Activated CD8-positive, alpha-beta T cell treated with anti-CD3 and anti-CD28 coated beads, Interleukin-2, amount 10 ng/mL, durations not matched to agents 7 days and 5 days (primary cell): Measurements from ENCODE around the gene VANGL2. TPM values are rescaled to one million over a fixed set of nuclear protein-coding genes. Genes with fewer than 3 reads are reported as not detected.
A peak's percentile ranks its signal among the peaks of the same experiment; 100 is the strongest.

Experiments
- ATAC-seq: fragments of 150-1000 bp; cut with Tn5 transposase; one replicate; pipeline ENCODE4 v1.10.0; 2021; ENCODE audit warnings: moderate library complexity
- CTCF ChIA-PET: fragments of 350-600 bp; sonication (Branson Sonifier 250); formaldehyde crosslinking; loops from one replicate; lab custom pipeline; 2021; ENCODE audit warnings: antibody characterized with exemption; lab: Charles Lee
- POLR2A ChIA-PET: fragments of 350-600 bp; sonication (Branson Sonifier 250); formaldehyde crosslinking; loops from one replicate; lab custom pipeline; 2021; ENCODE audit warnings: antibody characterized with exemption; lab: Charles Lee
- DNase-seq: peaks from one replicate; pipeline ENCODE4 v3.0.0-alpha.2; 2020
- H3K27ac Mint-ChIP-seq: one replicate; pipeline ENCODE4 v1.8.0; 2021; ENCODE audit warnings: mild to moderate bottlenecking, mixed read lengths
- H3K27me3 Mint-ChIP-seq: one replicate; pipeline ENCODE4 v1.8.0; 2021; ENCODE audit warnings: low read depth, mixed read lengths
- H3K36me3 Mint-ChIP-seq: one replicate; pipeline ENCODE4 v1.8.0; 2021; ENCODE audit warnings: low read depth, mixed read lengths
- H3K4me1 Mint-ChIP-seq: one replicate; pipeline ENCODE4 v1.8.0; 2021; ENCODE audit warnings: low read depth, mixed read lengths
- H3K4me3 Mint-ChIP-seq: one replicate; pipeline ENCODE4 v1.8.0; 2021; ENCODE audit warnings: mild to moderate bottlenecking, mixed read lengths
- H3K9me3 Mint-ChIP-seq: one replicate; pipeline ENCODE4 v1.8.0; 2022; ENCODE audit warnings: mixed read lengths; ENCODE audit not compliant: insufficient read depth
- total RNA-seq, 2 experiments: library from RNA; stranded (reverse); gene quantifications; one replicate each; pipeline ENCODE4 v1.2.3, GENCODE V29; 2021

VANGL2 gene
- total RNA-seq = not detected

DNA sequence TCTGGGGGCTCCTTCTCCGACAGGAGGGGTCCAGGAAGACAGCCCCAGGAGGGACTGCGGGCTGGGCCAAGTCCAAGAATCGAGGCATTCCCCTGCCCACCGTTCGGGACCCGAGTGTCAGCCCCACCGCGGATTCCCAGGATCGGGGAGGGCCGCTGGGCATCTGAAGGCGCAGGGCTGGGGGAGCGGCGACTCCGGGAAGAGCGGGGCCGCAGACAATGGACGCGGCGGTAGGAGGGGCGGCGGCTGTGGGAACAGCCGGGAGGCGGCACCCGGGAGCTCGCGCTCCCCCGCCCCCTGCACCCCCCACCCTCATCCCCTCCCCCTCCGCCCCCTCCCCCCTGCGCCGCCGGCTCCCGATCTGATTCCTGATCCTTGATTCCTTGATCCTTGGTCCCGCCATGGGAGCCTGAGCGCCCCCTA is at the start of gene VANGL2:
VANGL2 (plus strand) TSS at position 342 of the 423 bp plus-strand sequence. CDS start 15,274 bp downstream, outside the sequence.
- ATAC-seq (no peak), DNase-seq (peak; percentile 48)
- peaks cover 54% of the 10 kb centered on the region for H3K27me3 Mint-ChIP-seq
- H3K4me3 Mint-ChIP-seq = peak within 1 kb of the TSS; percentile 17
- no peaks in the 10 kb centered on the region for H3K9me3 Mint-ChIP-seq
- no peaks in the 10 kb centered on the region for H3K36me3 Mint-ChIP-seq
- no peak within 1 kb of the TSS for H3K27ac Mint-ChIP-seq
- ChIA-PET CTCF (no interaction called here), POLR2A (no interaction called here)
- H3K4me1 Mint-ChIP-seq = no peaks in the 10 kb centered on the region

DNA sequence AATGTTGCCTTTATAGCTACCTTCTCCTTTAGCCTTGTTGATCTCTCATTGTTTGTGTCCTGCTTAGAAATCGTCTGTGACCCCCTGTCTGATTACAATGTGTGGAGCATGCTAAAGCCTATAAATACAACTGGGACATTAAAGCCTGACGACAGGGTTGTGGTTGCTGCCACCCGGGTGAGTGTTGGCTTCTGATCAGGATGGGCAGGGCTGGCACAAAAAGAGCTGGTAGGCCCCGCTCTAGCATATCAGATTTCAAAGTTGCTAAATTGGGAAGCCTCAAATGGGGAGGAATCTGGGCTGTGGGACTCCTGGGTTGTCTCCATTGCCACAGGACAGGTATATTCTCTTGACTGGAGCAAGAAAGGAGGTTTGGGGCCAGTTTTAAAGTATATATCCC is 48.7 kb upstream of the VANGL2 start:
- CTCF ChIA-PET = interaction anchor here (0.9 to 9.1 kb wide), 6 partner anchors 9 to 60 kb away, joined by 3 to 78 read pairs (median 4); partner anchors contain the start of genes COPA and NCSTN
- POLR2A ChIA-PET = interaction anchor here (0.6 to 0.7 kb wide), 2 partner anchors 21 to 56 kb away, joined by 3 to 6 read pairs; no protein-coding TSS in a partner anchor
- peaks cover 61% of the 10 kb centered on the region for H3K36me3 Mint-ChIP-seq

DNA sequence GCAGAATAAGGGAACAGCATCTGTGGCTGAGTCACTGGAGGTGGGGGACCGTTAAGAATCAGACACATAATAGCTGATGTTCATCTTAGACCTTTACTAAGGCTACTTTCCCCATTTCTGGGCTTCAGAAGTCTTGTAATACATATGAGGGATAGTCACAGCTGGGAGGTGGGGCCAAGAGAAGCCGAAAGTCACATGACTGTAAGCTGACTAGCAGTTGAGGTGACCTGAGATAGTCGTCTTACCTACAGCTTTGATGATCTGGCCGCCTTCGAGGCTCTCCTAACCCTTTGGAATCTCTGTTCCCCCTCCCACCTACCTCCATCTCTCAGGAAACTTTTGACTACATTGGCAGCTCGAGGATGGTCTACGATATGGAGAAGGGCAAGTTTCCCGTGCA is 47.8 kb upstream of the VANGL2 start:
- H3K4me3 Mint-ChIP-seq = no peak overlapping the region
- no peaks in the 10 kb centered on the region for H3K27me3 Mint-ChIP-seq
- no peak for DNase-seq
- ChIA-PET POLR2A (interaction anchor here (0.8 kb wide), 1 partner anchor 9 kb away, joined by 3 read pairs; the partner anchor contains the start of gene NCSTN), CTCF (interaction anchor here (1.3 to 9.1 kb wide), 4 partner anchors 9 to 255 kb away, joined by 3 to 78 read pairs (median 5); partner anchors contain the start of genes COPA and NCSTN)
- no peaks in the 10 kb centered on the region for H3K9me3 Mint-ChIP-seq
- no peak for ATAC-seq
- H3K27ac Mint-ChIP-seq = no peak overlapping the region
- peaks cover 61% of the 10 kb centered on the region for H3K36me3 Mint-ChIP-seq
- peaks cover 1% of the 10 kb centered on the region for H3K4me1 Mint-ChIP-seq

More for the DNA sequence above, 48.7 kb upstream of the VANGL2 start:
- peaks cover 10% of the 10 kb centered on the region for H3K4me1 Mint-ChIP-seq
- no peak for DNase-seq
- H3K4me3 Mint-ChIP-seq = no peak overlapping the region
- no peak for ATAC-seq
- H3K27me3 Mint-ChIP-seq = no peaks in the 10 kb centered on the region
- H3K27ac Mint-ChIP-seq = no peak overlapping the region
- H3K9me3 Mint-ChIP-seq = no peaks in the 10 kb centered on the region

DNA sequence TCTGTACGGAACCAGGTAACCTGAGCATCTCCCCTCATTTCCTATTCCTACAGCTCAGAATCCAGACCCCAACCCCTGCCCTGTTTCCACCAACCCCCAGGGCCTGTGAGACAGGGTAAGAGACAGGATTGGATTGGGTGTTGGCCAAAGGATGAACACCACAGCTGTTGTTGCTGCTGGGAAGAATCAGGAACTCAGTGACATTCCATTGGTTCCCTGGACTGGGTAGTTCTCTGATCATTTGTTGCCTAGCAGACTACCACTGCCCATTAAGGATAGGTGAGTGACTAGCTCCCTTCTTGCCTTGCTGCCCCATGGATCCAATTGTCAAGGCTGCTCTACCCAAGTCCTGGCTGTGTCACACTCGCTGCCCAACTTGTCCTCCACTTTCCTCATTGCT is 47.1 kb upstream of the VANGL2 start:
- no peak for ATAC-seq
- H3K36me3 Mint-ChIP-seq = peaks cover 61% of the 10 kb centered on the region
- H3K4me1 Mint-ChIP-seq = no peaks in the 10 kb centered on the region
- CTCF ChIA-PET = interaction anchor here (1.3 to 9.1 kb wide), 6 partner anchors 10 to 254 kb away, joined by 3 to 78 read pairs (median 5); partner anchors contain the start of genes COPA and NCSTN
- no peaks in the 10 kb centered on the region for H3K27me3 Mint-ChIP-seq
- POLR2A ChIA-PET = interaction anchor here (0.7 to 0.8 kb wide), 2 partner anchors 10 to 11 kb away, joined by 3 read pairs; partner anchors contain the start of gene NCSTN
- DNase-seq = no peak
- no peak overlapping the region for H3K4me3 Mint-ChIP-seq
- H3K27ac Mint-ChIP-seq = no peak overlapping the region
- no peaks in the 10 kb centered on the region for H3K9me3 Mint-ChIP-seq

DNA sequence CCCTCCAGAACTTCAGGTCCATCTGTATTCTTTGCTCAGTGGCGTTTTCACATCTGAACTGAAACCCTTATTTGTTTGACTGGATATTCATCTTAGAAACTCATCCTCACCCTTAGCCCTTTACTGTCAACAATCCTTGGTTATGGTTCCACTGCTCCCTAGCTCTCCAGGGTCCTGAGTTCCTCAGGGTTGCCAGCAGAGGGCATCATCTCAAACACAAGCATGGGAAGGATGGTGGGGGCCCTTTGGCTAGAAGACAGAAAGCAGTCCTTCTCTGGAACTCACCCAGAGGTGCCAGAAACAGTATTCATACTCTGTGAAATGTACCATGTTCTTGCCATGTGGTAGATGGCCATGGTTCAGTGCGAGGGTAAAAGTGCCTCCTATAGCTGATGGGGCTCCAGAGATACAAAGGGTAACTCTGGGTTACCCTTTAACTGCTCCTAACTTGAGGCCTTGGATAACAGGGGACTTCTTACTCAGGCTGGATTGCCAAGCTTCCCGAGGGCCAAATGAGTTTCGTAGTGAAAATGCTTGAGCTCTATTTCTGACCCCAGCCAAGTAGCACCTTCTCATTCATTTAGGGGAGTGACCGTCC is 45.9 kb upstream of the VANGL2 start:
- ATAC-seq = peak; percentile 61
- ChIA-PET CTCF (interaction anchor here (0.7 to 9.1 kb wide), 18 partner anchors 9 to 255 kb away, joined by 3 to 78 read pairs (median 4); partner anchors contain the start of genes COPA, NCSTN and SLAMF6), POLR2A (interaction anchor here (1.6 kb wide), 1 partner anchor 22 kb away, joined by 3 read pairs; no protein-coding TSS in a partner anchor)
- Mint-ChIP-seq H3K4me3 (no peak overlapping the region), H3K36me3 (peaks cover 65% of the 10 kb centered on the region), H3K4me1 (no peaks in the 10 kb centered on the region), H3K9me3 (no peaks in the 10 kb centered on the region), H3K27me3 (no peaks in the 10 kb centered on the region), H3K27ac (no peak overlapping the region)
- DNase-seq = peak; percentile 30

DNA sequence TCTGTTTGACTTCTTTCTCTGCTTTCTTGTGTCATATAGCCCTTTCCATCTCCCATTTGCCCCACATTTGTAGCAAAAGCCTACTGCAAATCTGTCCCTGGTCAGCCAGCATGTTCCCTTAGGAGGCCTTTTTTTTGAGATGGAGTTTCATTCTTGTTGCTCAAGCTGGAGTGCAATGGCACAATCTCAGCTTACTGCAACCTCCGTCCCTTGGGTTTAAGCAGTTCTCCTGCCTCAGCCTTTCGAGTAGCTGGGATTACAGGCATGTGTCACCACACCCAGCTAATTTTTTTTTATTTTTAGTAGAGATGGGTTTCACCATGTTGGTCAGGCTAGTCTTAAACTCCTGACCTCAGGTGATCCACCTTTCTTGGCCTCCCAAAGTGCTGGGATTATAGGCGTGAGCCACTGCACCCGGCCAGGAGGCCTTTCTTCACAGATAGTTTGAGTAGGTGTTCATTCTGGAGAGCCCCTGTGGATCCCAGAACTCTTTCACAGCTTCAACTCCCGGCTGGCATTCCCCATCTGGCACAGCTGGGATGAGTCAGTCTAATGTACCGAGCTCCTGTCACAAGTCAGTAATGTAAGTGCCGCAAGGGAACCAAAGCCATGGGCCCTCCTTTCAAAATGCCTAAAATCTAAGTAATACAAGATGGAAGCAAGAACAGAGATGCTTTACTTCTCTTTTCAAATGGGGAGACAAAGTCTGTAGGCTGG is 42.9 kb upstream of the VANGL2 start:
- H3K4me1 Mint-ChIP-seq = no peaks in the 10 kb centered on the region
- ATAC-seq = no peak
- H3K27me3 Mint-ChIP-seq = no peaks in the 10 kb centered on the region
- peaks cover 53% of the 10 kb centered on the region for H3K36me3 Mint-ChIP-seq
- no peaks in the 10 kb centered on the region for H3K9me3 Mint-ChIP-seq
- H3K27ac Mint-ChIP-seq = no peak overlapping the region
- H3K4me3 Mint-ChIP-seq = no peak overlapping the region
- DNase-seq = no peak
- CTCF ChIA-PET = interaction anchor here (9.1 kb wide), 1 partner anchor 20 kb away, joined by 78 read pairs; no protein-coding TSS in a partner anchor
- POLR2A ChIA-PET = interaction anchor here (0.6 kb wide), 1 partner anchor 140 kb away, joined by 3 read pairs; no protein-coding TSS in a partner anchor

DNA sequence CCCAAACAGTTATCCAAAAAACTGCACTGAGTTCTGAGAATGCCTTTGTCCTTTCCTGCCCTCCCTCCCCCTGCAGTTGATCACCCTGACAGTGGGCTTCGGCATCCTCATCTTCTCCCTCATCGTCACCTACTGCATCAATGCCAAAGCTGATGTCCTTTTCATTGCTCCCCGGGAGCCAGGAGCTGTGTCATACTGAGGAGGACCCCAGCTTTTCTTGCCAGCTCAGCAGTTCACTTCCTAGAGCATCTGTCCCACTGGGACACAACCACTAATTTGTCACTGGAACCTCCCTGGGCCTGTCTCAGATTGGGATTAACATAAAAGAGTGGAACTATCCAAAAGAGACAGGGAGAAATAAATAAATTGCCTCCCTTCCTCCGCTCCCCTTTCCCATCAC is 42.3 kb upstream of the VANGL2 start:
- Mint-ChIP-seq H3K4me3 (no peak overlapping the region), H3K27me3 (no peaks in the 10 kb centered on the region), H3K27ac (no peak overlapping the region), H3K9me3 (no peaks in the 10 kb centered on the region), H3K4me1 (no peaks in the 10 kb centered on the region), H3K36me3 (peaks cover 51% of the 10 kb centered on the region)
- ATAC-seq (no peak), DNase-seq (no peak)
- ChIA-PET POLR2A (no interaction called here), CTCF (interaction anchor here (0.8 to 9.1 kb wide), 2 partner anchors 20 to 66 kb away, joined by 3 to 78 read pairs; no protein-coding TSS in a partner anchor)

DNA sequence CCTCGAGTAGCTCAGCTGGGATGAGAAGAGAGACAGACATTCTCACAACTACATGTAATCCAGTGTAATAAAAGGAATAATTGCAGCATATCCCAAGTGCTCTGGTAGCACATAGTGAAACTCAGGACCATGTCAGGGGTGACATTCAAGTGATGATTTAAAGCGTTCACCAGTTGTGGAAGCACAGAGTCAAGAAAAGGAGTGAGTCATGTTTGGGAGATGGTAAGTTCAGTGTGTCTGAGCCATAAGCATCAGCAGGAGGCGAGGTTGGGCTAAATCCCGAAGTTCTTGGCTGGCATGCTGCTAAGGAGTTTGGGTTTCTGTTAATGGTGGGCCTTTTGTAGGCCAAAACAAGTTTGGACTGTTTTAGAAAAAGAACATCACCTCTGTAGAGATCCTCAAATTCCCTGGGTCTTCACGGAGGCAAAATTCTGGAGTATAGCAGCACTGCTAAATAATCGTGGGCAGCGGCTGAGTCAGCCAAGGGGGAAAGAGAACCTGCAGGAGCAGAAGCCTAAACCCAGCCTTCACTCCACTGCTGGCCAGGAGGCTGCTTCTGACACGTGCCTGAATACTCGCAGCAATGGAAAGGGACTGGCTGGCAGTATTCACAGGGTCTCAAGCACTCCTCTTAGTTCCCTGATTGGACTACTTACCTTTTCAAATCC is 40.7 kb upstream of the VANGL2 start:
- no peak for ATAC-seq
- ChIA-PET POLR2A (no interaction called here), CTCF (interaction anchor here (1.0 kb wide), 1 partner anchor 17 kb away, joined by 3 read pairs; no protein-coding TSS in a partner anchor)
- no peak for DNase-seq
- no peaks in the 10 kb centered on the region for H3K4me1 Mint-ChIP-seq
- no peaks in the 10 kb centered on the region for H3K27me3 Mint-ChIP-seq
- no peak overlapping the region for H3K4me3 Mint-ChIP-seq
- peaks cover 39% of the 10 kb centered on the region for H3K36me3 Mint-ChIP-seq
- no peaks in the 10 kb centered on the region for H3K9me3 Mint-ChIP-seq
- no peak overlapping the region for H3K27ac Mint-ChIP-seq

DNA sequence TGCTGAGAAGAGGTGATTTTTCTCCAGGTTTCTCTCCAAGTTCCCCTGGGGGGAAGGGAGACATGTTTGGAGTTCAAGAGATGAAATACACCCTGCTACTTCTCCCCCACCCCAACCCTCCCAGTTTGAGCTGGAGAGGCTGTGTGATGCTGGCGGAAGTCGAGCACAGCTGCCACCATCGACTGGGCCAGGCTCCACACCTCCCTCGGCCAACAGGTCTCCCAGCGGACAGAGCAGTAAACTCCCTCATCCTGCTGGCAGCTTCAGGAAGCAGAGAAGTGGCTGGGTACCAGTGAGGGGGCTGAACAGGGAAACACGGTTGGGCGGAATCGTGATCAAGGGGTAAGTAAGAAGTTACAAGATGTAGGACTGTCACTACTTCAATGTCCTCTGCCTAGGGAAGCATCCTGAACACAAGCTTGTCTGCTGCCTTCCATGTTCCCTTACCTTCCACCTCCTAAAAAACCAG is 40.1 kb upstream of the VANGL2 start:
- Mint-ChIP-seq H3K4me3 (no peak overlapping the region), H3K27me3 (no peaks in the 10 kb centered on the region), H3K9me3 (no peaks in the 10 kb centered on the region), H3K4me1 (no peaks in the 10 kb centered on the region), H3K27ac (no peak overlapping the region), H3K36me3 (peaks cover 36% of the 10 kb centered on the region)
- POLR2A ChIA-PET = no interaction called here
- DNase-seq (no peak), ATAC-seq (no peak)
- CTCF ChIA-PET = interaction anchor here (1.0 kb wide), 1 partner anchor 16 kb away, joined by 3 read pairs; no protein-coding TSS in a partner anchor

DNA sequence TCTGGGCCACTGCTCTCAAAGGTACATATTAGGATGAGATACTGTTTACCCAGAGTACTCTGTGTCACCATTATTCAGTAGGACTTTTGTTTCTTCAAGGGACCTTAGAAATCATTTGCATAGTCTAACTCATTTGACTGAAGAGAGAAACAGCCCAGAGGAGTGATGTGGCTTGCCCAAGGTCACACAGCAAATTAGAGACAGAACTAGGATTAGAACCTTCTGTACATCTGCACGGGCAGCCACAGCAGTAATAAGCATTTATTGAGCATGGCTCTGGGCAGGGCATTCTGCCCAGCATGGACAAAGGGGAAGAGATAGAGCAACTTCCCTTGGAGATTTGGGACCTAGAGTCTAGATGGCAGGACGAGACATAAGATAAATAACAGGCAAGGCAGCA is 39.2 kb upstream of the VANGL2 start:
- Mint-ChIP-seq H3K36me3 (peaks cover 28% of the 10 kb centered on the region), H3K4me3 (no peak overlapping the region), H3K27ac (no peak overlapping the region), H3K9me3 (no peaks in the 10 kb centered on the region), H3K27me3 (no peaks in the 10 kb centered on the region), H3K4me1 (no peaks in the 10 kb centered on the region)
- CTCF ChIA-PET = interaction anchor here (1.0 kb wide), 1 partner anchor 15 kb away, joined by 3 read pairs; no protein-coding TSS in a partner anchor
- no peak for ATAC-seq
- POLR2A ChIA-PET = no interaction called here
- DNase-seq = no peak

DNA sequence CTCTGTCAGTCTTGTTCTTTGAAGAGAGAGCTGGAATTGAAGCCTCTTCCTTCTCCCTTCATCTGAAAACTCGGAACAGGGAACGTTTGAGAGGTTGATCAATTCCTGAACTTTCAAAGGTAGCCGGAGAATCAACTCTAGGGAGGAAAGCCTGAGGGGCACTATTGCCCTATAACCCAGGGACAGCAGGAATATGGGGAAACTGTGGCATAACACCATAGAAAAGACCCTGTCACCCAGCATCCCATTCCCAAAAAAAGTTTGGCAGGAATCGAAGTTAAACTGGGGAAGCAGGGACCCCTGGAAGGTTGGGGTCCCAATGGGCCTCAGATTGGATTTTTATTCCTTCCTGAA is 38.6 kb upstream of the VANGL2 start:
- POLR2A ChIA-PET = no interaction called here
- no peak overlapping the region for H3K27ac Mint-ChIP-seq

More for the DNA sequence above, 38.6 kb upstream of the VANGL2 start:
- Mint-ChIP-seq H3K4me1 (no peaks in the 10 kb centered on the region), H3K27me3 (no peaks in the 10 kb centered on the region), H3K9me3 (no peaks in the 10 kb centered on the region), H3K4me3 (no peak overlapping the region), H3K36me3 (peaks cover 23% of the 10 kb centered on the region)
- CTCF ChIA-PET = interaction anchor here (1.9 kb wide), 1 partner anchor 15 kb away, joined by 9 read pairs; no protein-coding TSS in a partner anchor
- ATAC-seq = no peak
- DNase-seq = no peak
